ENCODE data around the gene RABAC1.

Gene RABAC1

DNA sequence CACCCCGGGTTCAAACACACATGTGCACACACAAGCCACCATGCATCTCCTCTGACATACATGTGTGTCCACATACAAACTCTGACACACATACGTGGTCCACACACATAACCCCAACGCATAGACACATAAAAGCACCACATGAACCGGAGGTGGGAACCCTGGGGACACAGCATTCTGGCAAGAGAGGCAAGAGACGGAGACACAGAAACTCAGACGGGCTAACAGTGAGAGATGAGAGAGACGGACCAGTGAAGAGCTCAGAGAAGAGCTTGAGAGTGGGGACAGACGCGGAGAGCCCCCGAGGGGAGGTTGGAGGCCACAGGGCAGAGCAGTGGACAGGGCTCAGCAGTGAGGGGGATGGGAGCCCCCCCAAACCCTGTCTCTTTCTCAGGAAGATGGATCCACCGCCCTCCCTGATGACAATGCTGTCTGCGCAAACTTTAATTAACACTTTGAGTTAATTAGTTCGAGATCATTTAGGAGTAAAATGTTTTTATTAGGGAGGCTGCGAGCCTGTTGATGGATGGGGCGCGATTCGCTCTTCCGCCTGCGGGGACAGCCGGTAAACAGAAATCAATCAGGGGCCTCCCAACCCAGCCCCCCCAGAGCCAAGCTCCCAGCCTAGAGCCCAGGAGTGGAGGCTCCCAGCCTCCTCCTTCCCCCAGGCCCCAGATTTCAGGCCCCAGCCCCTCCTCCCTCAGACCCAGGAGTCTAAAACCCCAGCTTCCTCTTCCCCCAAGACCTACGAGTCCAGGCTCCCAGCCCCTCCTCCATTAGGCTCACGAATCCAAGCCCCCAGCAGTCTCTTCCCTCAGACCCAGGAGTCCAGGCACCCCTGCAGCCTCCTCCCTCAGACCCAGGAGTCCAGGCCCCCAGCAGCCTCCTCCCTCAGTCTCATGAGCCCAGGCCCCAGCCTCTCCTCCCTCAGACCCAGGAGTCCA is 21.3 kb downstream of the RABAC1 start:
- Histone ChIP-seq H3K36me3 (ENCODE audit: control insufficient read depth, insufficient read depth, low read length) (no peaks in the 10 kb centered on the region), H3K4me3 (ENCODE audit: low read length) (no peak overlapping the region), H3K9ac (ENCODE audit: low read length) (no peak overlapping the region), H3K4me1 (ENCODE audit: control insufficient read depth, insufficient read depth, low read length) (no peaks in the 10 kb centered on the region), H3K27me3 (ENCODE audit: control insufficient read depth, insufficient read depth, low read length) (peaks cover 9% of the 10 kb centered on the region), H3K27ac (ENCODE audit: low read depth, low read length) (no peak overlapping the region)

DNA sequence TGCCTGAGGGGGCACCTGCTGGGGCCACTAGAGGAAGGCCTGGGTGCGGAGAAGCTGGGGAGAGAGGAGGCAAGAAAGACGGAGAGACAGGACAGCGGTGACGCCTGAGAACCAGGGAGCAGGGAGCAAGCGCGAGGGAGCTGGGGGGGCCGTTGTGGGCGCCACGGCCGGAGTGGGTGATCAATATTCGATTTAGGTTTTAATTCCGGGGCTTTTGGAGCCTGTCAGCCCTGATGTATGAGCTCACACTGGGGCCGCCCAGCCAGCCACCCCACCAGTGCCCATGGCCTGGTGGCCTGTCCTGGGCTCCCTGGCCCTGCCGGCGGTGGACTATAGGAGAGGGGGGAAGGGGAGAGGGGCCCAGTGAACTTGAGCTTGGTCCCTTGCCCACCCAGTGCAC is 22.2 kb downstream of the RABAC1 start:
- H3K27ac ChIP-seq (ENCODE audit: low read depth, low read length) = no peak overlapping the region
- H3K27me3 ChIP-seq (ENCODE audit: control insufficient read depth, insufficient read depth, low read length) = peaks cover 13% of the 10 kb centered on the region
- H3K4me1 ChIP-seq (ENCODE audit: control insufficient read depth, insufficient read depth, low read length) = no peaks in the 10 kb centered on the region
- H3K36me3 ChIP-seq (ENCODE audit: control insufficient read depth, insufficient read depth, low read length) = no peaks in the 10 kb centered on the region
- H3K9ac ChIP-seq (ENCODE audit: low read length) = no peak overlapping the region
- no peak overlapping the region for H3K4me3 ChIP-seq (ENCODE audit: low read length)

DNA sequence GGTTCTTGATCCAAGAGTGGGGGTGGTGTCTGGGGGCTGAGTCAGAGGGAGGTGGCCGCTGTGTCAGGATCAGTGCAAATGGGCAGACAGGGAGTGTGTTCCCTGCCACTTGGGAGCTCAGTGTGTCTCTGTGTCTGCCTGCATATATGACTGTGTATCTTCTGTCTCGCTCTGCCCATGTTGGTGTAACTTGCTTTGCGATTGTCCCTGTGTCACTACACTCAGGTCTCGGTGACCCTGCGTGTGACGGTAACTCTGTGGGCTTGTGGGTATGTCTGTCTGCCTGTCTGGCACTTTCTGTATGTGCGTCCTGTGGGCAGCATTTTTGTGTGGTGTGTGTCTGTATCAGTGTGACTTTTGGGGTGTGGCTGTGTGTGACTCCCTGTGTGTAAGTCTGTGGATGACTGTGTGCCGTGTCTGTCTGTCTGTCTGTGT is 22.7 kb downstream of the RABAC1 start:
- Histone ChIP-seq H3K4me1 (ENCODE audit: control insufficient read depth, insufficient read depth, low read length) (no peaks in the 10 kb centered on the region), H3K27me3 (ENCODE audit: control insufficient read depth, insufficient read depth, low read length) (peaks cover 13% of the 10 kb centered on the region), H3K9ac (ENCODE audit: low read length) (no peak overlapping the region), H3K36me3 (ENCODE audit: control insufficient read depth, insufficient read depth, low read length) (no peaks in the 10 kb centered on the region), H3K4me3 (ENCODE audit: low read length) (no peak overlapping the region), H3K27ac (ENCODE audit: low read depth, low read length) (no peak overlapping the region)

DNA sequence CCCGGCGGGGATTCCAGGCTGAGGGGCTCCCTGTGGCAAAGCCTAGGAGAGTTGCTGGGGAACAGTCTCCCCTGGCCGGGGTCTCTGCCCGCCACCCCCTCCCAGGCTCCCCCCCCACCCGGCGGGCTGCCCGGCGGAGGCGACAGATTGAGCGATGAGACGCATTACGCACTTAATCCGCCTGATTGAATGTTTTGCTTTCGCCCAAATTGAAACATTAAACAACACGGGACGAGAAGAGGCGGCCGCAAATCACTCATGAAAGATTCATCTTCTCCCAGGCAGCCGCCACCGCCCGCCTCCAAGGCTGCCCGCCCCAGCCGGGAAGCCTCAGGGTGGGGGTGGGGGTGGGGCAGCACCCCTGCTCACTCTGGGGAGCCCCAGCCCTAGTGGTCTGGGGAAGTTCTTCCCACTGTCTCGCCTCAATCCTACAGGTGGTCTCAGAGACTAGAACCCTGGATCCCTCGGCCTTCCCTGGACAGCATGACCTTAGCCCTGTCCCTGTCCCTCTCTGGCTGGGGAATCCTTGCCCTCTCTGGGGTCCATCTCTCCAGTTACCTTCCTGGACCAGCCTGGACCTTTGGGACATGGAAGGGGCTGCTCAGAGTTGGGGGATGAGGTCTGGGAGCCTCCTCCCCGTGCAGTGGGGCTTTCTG is 23.2 kb downstream of the RABAC1 start:
- H3K27me3 ChIP-seq (ENCODE audit: control insufficient read depth, insufficient read depth, low read length) = peaks cover 12% of the 10 kb centered on the region
- no peak overlapping the region for H3K27ac ChIP-seq (ENCODE audit: low read depth, low read length)
- no peaks in the 10 kb centered on the region for H3K4me1 ChIP-seq (ENCODE audit: control insufficient read depth, insufficient read depth, low read length)
- no peak overlapping the region for H3K4me3 ChIP-seq (ENCODE audit: low read length)
- no peaks in the 10 kb centered on the region for H3K36me3 ChIP-seq (ENCODE audit: control insufficient read depth, insufficient read depth, low read length)
- no peak overlapping the region for H3K9ac ChIP-seq (ENCODE audit: low read length)

DNA sequence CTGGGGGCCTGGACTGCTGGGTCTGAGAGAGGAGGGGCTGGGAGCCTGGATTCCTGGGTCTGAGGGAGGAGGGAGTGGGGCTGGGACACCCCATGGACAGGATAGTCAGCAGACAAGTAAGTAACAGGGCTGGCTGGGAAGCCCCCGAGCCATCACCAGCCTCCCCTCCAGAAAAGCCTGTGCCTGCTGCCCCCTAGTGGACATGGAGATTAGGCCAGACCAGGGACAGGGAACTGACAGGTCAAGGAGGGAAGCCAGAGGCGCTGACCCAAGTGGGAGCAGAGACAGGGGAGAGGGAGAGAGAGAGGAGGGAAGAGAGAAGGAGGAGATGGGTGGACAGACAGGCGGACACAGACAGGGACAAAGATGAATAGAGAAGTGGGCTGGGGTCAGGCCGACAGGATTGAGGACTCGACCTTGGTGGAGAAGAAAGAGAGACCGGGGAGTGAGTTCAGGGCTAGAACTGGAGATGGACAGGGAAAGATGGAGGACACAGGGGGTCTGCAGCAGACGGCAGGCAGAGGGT is 24.2 kb downstream of the RABAC1 start:
- Histone ChIP-seq H3K9ac (ENCODE audit: low read length) (no peak overlapping the region), H3K4me3 (ENCODE audit: low read length) (no peak overlapping the region), H3K27ac (ENCODE audit: low read depth, low read length) (no peak overlapping the region), H3K4me1 (ENCODE audit: control insufficient read depth, insufficient read depth, low read length) (no peaks in the 10 kb centered on the region), H3K36me3 (ENCODE audit: control insufficient read depth, insufficient read depth, low read length) (no peaks in the 10 kb centered on the region), H3K27me3 (ENCODE audit: control insufficient read depth, insufficient read depth, low read length) (peaks cover 16% of the 10 kb centered on the region)

DNA sequence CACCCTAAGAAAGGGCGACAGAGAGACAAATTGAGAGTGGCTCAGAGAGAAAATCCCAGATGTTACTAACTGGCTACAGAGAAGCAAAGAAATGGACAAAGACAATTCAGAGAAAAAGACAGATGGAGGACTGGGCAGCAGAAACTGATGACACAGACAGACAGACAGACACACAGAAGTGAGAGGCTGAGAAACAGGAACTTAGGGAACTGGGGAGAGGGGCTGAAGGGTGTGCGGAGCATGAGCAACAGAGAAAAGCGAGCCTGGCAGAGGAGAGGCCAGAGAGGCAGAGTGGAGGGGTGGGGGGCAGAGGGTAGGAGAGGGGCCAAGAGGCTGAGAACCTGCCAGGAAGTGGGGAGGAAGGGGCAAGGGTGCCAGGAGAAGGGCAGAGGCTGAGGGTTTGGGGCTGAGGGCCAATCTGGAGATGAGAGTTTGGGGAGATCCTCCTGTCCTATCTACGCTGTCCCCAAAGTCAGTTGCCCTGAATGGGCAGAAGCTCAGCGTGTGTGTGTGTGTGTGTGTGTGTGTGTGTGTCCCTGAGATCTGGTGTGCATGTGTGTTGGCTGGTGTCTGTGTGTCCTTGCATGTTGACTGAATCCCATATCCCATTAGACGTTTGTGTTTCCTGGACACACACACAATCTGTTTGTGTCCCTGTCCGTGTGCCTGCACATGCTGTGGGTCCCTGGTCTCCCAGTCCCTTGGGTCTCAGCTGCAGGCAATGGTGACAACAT is 25.3 kb downstream of the RABAC1 start:
- H3K27me3 ChIP-seq (ENCODE audit: control insufficient read depth, insufficient read depth, low read length) = peaks cover 23% of the 10 kb centered on the region
- H3K4me1 ChIP-seq (ENCODE audit: control insufficient read depth, insufficient read depth, low read length) = no peaks in the 10 kb centered on the region
- H3K4me3 ChIP-seq (ENCODE audit: low read length) = no peak overlapping the region
- no peak overlapping the region for H3K9ac ChIP-seq (ENCODE audit: low read length)
- H3K36me3 ChIP-seq (ENCODE audit: control insufficient read depth, insufficient read depth, low read length) = no peaks in the 10 kb centered on the region
- no peak overlapping the region for H3K27ac ChIP-seq (ENCODE audit: low read depth, low read length)

DNA sequence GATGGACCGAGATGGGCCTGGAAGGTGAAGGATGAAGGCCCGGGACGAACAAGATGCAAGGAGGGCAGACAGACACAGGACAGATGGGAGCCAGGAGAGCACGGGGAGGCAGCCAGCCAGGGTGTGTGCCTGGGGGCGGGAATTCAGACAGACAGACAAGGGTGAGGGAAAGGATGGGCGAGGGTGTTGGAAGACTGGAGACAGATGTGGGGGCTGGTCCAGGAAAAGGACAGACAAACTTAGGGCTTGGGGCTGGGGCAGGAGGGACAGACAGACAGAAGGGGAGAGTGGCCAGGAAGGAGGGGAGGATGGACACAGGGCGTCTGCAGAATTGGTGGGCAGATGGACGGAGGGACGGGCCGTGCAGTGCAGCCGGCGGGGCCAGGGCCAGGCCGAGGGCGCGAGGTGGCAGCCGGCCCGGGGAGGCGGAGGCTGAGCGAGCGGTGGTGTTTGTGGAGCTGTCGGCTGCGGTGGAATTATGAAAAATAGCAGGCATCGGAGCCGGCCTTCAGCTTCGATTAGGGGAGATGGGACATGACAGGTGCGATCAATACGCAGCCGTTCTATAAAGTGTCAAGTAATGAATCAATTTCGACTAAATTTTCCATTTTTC is 26.3 kb downstream of the RABAC1 start:
- Histone ChIP-seq H3K27ac (ENCODE audit: low read depth, low read length) (no peak overlapping the region), H3K9ac (ENCODE audit: low read length) (no peak overlapping the region), H3K4me3 (ENCODE audit: low read length) (no peak overlapping the region), H3K27me3 (ENCODE audit: control insufficient read depth, insufficient read depth, low read length) (peaks cover 25% of the 10 kb centered on the region), H3K4me1 (ENCODE audit: control insufficient read depth, insufficient read depth, low read length) (no peaks in the 10 kb centered on the region), H3K36me3 (ENCODE audit: control insufficient read depth, insufficient read depth, low read length) (no peaks in the 10 kb centered on the region)

DNA sequence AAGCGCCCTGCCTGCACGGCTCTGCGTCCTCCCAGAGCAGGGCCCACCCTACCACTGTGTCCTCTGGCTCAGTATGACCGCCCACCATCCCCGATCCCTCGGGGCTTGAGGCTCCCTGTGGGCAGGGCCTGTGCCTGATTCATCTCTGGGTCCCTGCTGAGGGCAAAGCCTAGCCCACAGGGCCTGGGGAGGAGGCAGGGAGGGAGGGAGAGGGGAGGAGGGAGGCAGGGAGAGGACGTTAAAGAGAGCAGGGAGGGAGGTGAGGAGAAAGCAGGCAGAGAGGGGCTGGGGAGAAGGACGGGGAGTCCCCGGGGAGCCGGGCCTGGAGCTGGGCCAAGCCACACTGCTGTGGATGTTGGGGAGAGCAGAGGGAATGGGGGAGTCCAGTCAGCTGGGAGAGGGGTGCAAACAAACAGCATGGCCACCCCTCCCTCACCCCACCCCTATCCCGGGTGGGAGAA is 26.8 kb downstream of the RABAC1 start:
- no peak overlapping the region for H3K4me3 ChIP-seq (ENCODE audit: low read length)
- H3K27me3 ChIP-seq (ENCODE audit: control insufficient read depth, insufficient read depth, low read length) = peaks cover 25% of the 10 kb centered on the region
- H3K9ac ChIP-seq (ENCODE audit: low read length) = no peak overlapping the region
- H3K27ac ChIP-seq (ENCODE audit: low read depth, low read length) = no peak overlapping the region
- no peaks in the 10 kb centered on the region for H3K4me1 ChIP-seq (ENCODE audit: control insufficient read depth, insufficient read depth, low read length)
- no peaks in the 10 kb centered on the region for H3K36me3 ChIP-seq (ENCODE audit: control insufficient read depth, insufficient read depth, low read length)

DNA sequence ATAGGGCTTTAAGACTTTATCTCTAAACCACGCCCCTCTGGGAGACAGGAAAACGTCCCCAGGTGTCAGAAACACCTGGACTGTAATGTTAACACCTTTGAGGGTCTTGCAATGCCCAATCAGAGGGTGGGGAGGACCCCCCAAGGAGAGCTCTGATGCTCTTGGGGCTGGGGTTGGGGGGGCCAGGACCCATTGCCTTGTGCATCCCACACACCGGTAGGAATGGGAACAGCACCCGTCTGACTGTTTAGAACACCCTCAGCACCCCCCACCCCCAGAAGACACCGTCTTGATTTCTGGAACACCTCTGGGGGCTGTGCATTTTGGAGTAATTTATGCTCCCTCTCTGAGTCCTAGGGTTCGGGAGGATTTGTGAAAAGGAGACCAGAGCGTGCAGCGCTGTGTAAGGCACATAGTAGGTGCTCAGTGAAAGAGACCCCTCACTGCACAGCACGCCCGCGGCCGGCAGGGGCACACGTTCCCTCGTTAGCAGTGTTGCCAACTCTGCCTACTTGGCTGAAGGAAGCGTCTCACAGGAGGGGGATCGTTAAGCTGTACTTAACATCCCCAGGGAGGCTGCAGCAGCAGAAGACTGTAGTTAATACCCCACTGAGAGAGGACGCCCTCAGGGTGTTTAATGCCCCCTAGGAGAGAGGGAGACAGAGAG is 28.1 kb downstream of the RABAC1 start:
- Histone ChIP-seq H3K36me3 (ENCODE audit: control insufficient read depth, insufficient read depth, low read length) (no peaks in the 10 kb centered on the region), H3K4me1 (ENCODE audit: control insufficient read depth, insufficient read depth, low read length) (no peaks in the 10 kb centered on the region), H3K27me3 (ENCODE audit: control insufficient read depth, insufficient read depth, low read length) (peaks cover 29% of the 10 kb centered on the region), H3K9ac (ENCODE audit: low read length) (no peak overlapping the region), H3K27ac (ENCODE audit: low read depth, low read length) (no peak overlapping the region), H3K4me3 (ENCODE audit: low read length) (no peak overlapping the region)

DNA sequence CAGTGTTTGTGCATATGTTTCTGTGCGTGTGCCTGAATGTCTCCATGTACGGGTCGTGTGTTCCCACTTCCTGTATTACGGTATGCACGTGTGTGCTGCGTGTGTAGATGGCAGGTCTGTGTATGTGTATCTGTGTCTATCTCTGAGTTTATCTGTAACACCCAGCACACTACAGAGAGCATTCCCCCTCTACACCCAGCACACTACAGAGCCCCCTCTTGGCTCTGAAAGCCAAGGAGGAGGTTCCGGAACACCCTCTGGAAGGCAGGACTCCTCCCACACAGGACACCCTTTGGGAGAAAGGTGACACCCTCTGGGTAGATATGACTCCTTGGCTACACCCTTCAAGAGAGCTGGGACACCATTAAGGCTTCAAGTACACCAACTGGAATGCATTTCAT is 28.8 kb downstream of the RABAC1 start:
- Histone ChIP-seq H3K36me3 (ENCODE audit: control insufficient read depth, insufficient read depth, low read length) (no peaks in the 10 kb centered on the region), H3K9ac (ENCODE audit: low read length) (no peak overlapping the region), H3K27me3 (ENCODE audit: control insufficient read depth, insufficient read depth, low read length) (peaks cover 34% of the 10 kb centered on the region), H3K4me3 (ENCODE audit: low read length) (no peak overlapping the region), H3K27ac (ENCODE audit: low read depth, low read length) (no peak overlapping the region), H3K4me1 (ENCODE audit: control insufficient read depth, insufficient read depth, low read length) (no peaks in the 10 kb centered on the region)

DNA sequence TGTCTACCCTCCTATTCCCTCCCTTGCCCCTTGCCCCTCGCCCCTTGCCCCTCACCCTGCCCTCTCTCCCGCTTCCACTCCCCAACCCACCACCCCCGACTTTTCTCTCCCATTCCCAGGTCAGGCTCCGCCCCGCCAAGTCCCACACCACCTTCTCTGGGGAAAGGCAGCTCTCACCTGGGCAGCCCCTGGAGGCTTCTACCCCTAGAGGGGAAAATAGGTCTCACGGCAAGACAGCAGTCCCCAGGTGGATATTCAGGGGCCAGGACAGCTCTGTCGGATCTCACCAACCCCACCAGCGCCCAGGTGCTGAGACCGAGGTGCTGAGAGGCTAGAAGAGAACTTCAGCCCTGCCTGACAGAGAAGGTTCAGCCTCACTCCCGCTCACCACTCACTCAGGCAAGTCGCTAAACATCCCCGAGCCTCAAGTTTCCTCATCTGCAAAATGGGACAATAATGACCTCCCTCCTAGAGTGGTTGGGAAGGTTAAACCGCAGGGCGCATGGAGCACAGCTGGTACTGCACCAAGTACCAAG is 29.5 kb downstream of the RABAC1 start:
- Histone ChIP-seq H3K4me3 (ENCODE audit: low read length) (no peak overlapping the region), H3K27ac (ENCODE audit: low read depth, low read length) (no peak overlapping the region), H3K4me1 (ENCODE audit: control insufficient read depth, insufficient read depth, low read length) (no peaks in the 10 kb centered on the region), H3K36me3 (ENCODE audit: control insufficient read depth, insufficient read depth, low read length) (no peaks in the 10 kb centered on the region), H3K9ac (ENCODE audit: low read length) (no peak overlapping the region), H3K27me3 (ENCODE audit: control insufficient read depth, insufficient read depth, low read length) (peaks cover 37% of the 10 kb centered on the region)

All from rectal smooth muscle tissue (tissue), 1 donor.